K562 (cell line): ENCODE data around the gene HMGB2.

Experiments
- CBX2 ChIP-seq: fragments of 200-600 bp; sonication (generic); IDR thresholded peaks from one replicate; pipeline ENCODE4 v1.6.1; 2012; ENCODE audit warnings: mild to moderate bottlenecking, low read length, inconsistent platforms; ENCODE audit not compliant: insufficient read depth, poor library complexity, severe bottlenecking
- ELF4 ChIP-seq: fragments of 450-650 bp; formaldehyde crosslinking; IDR thresholded peaks from 2 replicates; pipeline ENCODE4 v1.4.0; 2022; ENCODE audit warnings: missing genetic modification characterization
- TEAD2 ChIP-seq: fragments of 450-650 bp; IDR thresholded peaks from 2 replicates; pipeline ENCODE4 v1.6.1; 2016; ENCODE audit warnings: missing genetic modification characterization, control low read depth, missing compliant biosample characterization
- ZNF354B ChIP-seq: fragments of 250-450 bp; sonication (Bioruptor Pico); IDR thresholded peaks from 2 replicates; pipeline ENCODE4 v1.4.0; 2020
- TF ChIP-seq, protein P1 (sequence below), 2 experiments: fragments of 450-650 bp; conservative IDR thresholded peaks; 2 replicates each; pipeline ENCODE4 v1.6.1; 2017; ENCODE audit warnings: mild to moderate bottlenecking in 2 of 2, moderate library complexity in 2 of 2
- TF ChIP-seq, protein P2 (sequence below): fragments of 450-650 bp; IDR thresholded peaks from 2 replicates; pipeline ENCODE4 v1.6.1; 2016; ENCODE audit warnings: mild to moderate bottlenecking, moderate library complexity
- TF ChIP-seq, protein P3 (sequence below), 3 experiments: IDR thresholded peaks in 2 of 3; conservative IDR thresholded peaks in 1 of 3; 2 replicates each; pipeline ENCODE4 v1.5.1; 2011 to 2012; ENCODE audit warnings: low read length in 3 of 3, mild to moderate bottlenecking in 3 of 3, control low read depth in 2 of 3, improper control_type of control experiment in 1 of 3, inconsistent platforms in 1 of 3, low read depth in 1 of 3, mixed read lengths in 1 of 3, moderate library complexity in 1 of 3; ENCODE audit not compliant: insufficient read depth in 2 of 3
- TF ChIP-seq, protein P4 (sequence below): sonication (generic); formaldehyde crosslinking; IDR thresholded peaks from 2 replicates; pipeline ENCODE4 v1.5.0; 2020; ENCODE audit warnings: missing genetic modification reagents
- TF ChIP-seq, protein P5 (sequence below), 2 experiments: IDR thresholded peaks; 2 replicates each; pipeline ENCODE4 v1.6.1; 2012; ENCODE audit warnings: improper control_type of control experiment in 2 of 2, low read depth in 2 of 2, low read length in 2 of 2, borderline replicate concordance in 1 of 2

DNA sequence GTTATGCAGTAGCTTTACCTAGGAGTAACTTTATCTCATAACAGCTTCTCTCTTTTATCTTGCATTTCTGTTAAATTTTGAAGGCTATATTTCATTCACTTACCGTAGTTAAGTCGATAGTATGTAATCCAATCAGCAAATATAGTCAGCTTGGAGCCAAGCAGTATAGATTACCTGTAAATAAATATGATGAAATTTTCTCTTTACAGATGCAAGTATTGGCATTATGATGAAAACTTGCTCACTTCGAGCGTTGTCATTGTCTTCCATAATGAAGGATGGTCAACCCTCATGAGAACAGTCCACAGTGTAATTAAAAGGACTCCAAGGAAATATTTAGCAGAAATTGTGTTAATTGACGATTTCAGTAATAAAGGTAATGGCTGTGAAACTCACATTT, 42.3 kb downstream of the HMGB2 start:
- TF ChIP-seq, protein P1, sequence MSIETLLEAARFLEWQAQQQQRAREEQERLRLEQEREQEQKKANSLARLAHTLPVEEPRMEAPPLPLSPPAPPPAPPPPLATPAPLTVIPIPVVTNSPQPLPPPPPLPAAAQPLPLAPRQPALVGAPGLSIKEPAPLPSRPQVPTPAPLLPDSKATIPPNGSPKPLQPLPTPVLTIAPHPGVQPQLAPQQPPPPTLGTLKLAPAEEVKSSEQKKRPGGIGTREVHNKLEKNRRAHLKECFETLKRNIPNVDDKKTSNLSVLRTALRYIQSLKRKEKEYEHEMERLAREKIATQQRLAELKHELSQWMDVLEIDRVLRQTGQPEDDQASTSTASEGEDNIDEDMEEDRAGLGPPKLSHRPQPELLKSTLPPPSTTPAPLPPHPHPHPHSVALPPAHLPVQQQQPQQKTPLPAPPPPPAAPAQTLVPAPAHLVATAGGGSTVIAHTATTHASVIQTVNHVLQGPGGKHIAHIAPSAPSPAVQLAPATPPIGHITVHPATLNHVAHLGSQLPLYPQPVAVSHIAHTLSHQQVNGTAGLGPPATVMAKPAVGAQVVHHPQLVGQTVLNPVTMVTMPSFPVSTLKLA (conservative IDR thresholded peaks at IDR 0.05) = no peak
- TF ChIP-seq, protein P2, sequence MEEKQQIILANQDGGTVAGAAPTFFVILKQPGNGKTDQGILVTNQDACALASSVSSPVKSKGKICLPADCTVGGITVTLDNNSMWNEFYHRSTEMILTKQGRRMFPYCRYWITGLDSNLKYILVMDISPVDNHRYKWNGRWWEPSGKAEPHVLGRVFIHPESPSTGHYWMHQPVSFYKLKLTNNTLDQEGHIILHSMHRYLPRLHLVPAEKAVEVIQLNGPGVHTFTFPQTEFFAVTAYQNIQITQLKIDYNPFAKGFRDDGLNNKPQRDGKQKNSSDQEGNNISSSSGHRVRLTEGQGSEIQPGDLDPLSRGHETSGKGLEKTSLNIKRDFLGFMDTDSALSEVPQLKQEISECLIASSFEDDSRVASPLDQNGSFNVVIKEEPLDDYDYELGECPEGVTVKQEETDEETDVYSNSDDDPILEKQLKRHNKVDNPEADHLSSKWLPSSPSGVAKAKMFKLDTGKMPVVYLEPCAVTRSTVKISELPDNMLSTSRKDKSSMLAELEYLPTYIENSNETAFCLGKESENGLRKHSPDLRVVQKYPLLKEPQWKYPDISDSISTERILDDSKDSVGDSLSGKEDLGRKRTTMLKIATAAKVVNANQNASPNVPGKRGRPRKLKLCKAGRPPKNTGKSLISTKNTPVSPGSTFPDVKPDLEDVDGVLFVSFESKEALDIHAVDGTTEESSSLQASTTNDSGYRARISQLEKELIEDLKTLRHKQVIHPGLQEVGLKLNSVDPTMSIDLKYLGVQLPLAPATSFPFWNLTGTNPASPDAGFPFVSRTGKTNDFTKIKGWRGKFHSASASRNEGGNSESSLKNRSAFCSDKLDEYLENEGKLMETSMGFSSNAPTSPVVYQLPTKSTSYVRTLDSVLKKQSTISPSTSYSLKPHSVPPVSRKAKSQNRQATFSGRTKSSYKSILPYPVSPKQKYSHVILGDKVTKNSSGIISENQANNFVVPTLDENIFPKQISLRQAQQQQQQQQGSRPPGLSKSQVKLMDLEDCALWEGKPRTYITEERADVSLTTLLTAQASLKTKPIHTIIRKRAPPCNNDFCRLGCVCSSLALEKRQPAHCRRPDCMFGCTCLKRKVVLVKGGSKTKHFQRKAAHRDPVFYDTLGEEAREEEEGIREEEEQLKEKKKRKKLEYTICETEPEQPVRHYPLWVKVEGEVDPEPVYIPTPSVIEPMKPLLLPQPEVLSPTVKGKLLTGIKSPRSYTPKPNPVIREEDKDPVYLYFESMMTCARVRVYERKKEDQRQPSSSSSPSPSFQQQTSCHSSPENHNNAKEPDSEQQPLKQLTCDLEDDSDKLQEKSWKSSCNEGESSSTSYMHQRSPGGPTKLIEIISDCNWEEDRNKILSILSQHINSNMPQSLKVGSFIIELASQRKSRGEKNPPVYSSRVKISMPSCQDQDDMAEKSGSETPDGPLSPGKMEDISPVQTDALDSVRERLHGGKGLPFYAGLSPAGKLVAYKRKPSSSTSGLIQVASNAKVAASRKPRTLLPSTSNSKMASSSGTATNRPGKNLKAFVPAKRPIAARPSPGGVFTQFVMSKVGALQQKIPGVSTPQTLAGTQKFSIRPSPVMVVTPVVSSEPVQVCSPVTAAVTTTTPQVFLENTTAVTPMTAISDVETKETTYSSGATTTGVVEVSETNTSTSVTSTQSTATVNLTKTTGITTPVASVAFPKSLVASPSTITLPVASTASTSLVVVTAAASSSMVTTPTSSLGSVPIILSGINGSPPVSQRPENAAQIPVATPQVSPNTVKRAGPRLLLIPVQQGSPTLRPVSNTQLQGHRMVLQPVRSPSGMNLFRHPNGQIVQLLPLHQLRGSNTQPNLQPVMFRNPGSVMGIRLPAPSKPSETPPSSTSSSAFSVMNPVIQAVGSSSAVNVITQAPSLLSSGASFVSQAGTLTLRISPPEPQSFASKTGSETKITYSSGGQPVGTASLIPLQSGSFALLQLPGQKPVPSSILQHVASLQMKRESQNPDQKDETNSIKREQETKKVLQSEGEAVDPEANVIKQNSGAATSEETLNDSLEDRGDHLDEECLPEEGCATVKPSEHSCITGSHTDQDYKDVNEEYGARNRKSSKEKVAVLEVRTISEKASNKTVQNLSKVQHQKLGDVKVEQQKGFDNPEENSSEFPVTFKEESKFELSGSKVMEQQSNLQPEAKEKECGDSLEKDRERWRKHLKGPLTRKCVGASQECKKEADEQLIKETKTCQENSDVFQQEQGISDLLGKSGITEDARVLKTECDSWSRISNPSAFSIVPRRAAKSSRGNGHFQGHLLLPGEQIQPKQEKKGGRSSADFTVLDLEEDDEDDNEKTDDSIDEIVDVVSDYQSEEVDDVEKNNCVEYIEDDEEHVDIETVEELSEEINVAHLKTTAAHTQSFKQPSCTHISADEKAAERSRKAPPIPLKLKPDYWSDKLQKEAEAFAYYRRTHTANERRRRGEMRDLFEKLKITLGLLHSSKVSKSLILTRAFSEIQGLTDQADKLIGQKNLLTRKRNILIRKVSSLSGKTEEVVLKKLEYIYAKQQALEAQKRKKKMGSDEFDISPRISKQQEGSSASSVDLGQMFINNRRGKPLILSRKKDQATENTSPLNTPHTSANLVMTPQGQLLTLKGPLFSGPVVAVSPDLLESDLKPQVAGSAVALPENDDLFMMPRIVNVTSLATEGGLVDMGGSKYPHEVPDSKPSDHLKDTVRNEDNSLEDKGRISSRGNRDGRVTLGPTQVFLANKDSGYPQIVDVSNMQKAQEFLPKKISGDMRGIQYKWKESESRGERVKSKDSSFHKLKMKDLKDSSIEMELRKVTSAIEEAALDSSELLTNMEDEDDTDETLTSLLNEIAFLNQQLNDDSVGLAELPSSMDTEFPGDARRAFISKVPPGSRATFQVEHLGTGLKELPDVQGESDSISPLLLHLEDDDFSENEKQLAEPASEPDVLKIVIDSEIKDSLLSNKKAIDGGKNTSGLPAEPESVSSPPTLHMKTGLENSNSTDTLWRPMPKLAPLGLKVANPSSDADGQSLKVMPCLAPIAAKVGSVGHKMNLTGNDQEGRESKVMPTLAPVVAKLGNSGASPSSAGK = no peak
- TF ChIP-seq ZNF354B = no peak
- TF ChIP-seq, protein P3, sequence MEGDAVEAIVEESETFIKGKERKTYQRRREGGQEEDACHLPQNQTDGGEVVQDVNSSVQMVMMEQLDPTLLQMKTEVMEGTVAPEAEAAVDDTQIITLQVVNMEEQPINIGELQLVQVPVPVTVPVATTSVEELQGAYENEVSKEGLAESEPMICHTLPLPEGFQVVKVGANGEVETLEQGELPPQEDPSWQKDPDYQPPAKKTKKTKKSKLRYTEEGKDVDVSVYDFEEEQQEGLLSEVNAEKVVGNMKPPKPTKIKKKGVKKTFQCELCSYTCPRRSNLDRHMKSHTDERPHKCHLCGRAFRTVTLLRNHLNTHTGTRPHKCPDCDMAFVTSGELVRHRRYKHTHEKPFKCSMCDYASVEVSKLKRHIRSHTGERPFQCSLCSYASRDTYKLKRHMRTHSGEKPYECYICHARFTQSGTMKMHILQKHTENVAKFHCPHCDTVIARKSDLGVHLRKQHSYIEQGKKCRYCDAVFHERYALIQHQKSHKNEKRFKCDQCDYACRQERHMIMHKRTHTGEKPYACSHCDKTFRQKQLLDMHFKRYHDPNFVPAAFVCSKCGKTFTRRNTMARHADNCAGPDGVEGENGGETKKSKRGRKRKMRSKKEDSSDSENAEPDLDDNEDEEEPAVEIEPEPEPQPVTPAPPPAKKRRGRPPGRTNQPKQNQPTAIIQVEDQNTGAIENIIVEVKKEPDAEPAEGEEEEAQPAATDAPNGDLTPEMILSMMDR (IDR thresholded peaks at IDR 0.05 in 2 of 3, conservative IDR thresholded peaks at IDR 0.05 in 1 of 3; ENCODE audit: insufficient read depth in 2 of 3, low read depth in 1 of 3, low read length in 3 of 3) = no peak
- TF ChIP-seq ELF4 (CRISPR knock-in tag) = no peak
- TF ChIP-seq, protein P4, sequence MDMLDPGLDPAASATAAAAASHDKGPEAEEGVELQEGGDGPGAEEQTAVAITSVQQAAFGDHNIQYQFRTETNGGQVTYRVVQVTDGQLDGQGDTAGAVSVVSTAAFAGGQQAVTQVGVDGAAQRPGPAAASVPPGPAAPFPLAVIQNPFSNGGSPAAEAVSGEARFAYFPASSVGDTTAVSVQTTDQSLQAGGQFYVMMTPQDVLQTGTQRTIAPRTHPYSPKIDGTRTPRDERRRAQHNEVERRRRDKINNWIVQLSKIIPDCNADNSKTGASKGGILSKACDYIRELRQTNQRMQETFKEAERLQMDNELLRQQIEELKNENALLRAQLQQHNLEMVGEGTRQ (CRISPR knock-in tag) = no peak
- TF ChIP-seq, protein P5, sequence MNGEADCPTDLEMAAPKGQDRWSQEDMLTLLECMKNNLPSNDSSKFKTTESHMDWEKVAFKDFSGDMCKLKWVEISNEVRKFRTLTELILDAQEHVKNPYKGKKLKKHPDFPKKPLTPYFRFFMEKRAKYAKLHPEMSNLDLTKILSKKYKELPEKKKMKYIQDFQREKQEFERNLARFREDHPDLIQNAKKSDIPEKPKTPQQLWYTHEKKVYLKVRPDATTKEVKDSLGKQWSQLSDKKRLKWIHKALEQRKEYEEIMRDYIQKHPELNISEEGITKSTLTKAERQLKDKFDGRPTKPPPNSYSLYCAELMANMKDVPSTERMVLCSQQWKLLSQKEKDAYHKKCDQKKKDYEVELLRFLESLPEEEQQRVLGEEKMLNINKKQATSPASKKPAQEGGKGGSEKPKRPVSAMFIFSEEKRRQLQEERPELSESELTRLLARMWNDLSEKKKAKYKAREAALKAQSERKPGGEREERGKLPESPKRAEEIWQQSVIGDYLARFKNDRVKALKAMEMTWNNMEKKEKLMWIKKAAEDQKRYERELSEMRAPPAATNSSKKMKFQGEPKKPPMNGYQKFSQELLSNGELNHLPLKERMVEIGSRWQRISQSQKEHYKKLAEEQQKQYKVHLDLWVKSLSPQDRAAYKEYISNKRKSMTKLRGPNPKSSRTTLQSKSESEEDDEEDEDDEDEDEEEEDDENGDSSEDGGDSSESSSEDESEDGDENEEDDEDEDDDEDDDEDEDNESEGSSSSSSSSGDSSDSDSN (IDR thresholded peaks at IDR 0.05; ENCODE audit: borderline replicate concordance in 1 of 2, low read depth in 2 of 2, low read length in 2 of 2) = no peak
- no peak for TF ChIP-seq TEAD2 (tag)
- TF ChIP-seq CBX2 = no peak
